ENCODE results near the gene GPR107.

GPR107 gene

DNA sequence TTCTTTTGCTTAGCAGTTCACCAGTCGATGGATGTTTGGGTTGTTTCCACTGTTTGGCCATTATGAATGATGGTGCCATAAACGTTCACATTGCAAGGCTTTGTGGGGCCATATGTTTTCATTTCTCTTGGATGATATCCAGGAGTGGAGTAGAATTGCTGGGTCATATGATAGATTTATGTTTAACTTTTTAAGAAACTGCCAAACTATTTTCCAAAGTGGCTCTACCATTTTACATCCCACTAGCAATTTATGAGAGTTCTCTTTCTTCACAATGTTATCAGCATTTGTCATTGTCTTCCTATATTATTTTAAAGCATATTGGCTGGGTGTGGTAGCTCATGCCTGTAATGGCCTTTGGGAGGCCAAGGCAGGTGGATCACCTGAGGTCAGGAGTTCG, 5.2 kb downstream of the GPR107 start:
- DNase-seq: no peak

DNA sequence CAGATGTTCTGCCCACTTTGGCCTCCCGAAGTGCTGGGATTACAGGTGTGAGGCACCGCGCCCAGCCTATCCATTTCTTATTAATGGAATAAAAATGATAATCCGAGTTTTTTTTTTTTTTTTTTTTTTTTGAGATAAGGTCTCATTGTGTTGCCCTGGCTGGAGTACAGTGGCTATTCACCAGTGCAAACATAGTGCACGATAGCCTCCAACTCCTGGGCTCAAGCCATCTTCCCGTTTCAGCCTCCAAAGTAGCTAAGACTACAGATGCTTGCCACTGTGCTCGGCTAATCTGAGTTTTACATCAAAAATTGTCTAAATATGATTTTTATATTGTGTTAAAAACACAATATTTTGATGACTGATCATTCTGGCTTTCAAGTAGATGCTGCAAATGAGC, 6.6 kb downstream of the GPR107 start:
- DNase-seq: no peak

DNA sequence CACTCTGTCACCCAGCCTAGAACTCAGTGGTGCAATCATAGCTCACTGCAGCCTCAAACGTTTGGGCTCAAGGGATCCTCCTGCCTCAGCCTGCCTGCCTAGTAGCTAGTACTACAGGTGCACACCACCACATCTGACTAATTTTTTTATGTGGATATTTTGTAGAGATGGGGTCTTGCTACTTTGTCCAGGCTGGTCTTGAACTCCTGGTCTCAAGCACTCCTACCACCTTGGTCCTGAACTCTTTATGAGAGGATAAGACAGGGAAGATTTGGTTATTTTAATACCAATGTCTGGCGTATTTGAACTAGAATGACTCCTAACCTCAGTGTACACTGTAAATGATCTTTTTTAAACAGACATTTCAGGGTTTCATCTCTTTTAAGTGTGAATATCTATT, 9.0 kb downstream of the GPR107 start:
- DNase-seq: no peak

DNA sequence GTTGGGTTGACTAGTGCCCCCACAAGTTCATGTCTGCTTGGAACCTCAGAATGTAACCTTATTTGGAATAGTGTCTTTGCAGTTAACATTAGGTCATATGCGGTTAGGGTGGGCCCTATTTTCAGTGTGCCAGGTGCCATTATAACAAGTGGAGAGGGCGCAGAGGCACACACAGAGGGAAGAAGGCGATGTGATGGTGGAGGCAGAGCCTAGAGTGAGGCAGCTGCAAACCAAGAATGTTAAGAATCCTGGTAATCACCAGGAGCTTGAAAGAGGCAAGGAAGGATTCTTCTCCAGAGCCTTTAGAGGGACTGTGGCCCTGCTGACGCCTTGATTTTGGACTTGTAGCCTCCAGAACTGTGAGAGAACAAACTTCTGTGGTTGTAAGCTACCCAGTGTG, 10.9 kb downstream of the GPR107 start:
- DNase-seq: no peak

DNA sequence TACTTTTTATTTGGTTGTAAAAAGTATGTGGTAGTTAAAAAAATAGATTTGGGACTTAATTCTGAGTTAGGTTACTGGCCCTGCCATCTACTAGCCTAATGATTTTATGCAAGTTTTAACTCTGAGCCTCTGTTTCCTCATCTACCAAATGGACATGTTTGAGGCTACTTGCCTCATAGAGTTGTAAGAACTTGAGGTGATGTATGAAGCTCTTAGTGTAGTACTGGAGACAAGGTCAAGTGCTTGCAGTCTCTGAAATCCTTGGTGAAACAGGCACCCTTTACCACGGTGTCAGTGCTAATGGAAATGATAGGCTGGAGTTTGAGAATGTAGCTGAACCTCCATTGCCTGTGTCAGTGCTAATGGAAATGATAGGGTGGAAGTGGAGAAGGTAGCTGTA, 15.3 kb downstream of the GPR107 start:
- DNase-seq: no peak

DNA sequence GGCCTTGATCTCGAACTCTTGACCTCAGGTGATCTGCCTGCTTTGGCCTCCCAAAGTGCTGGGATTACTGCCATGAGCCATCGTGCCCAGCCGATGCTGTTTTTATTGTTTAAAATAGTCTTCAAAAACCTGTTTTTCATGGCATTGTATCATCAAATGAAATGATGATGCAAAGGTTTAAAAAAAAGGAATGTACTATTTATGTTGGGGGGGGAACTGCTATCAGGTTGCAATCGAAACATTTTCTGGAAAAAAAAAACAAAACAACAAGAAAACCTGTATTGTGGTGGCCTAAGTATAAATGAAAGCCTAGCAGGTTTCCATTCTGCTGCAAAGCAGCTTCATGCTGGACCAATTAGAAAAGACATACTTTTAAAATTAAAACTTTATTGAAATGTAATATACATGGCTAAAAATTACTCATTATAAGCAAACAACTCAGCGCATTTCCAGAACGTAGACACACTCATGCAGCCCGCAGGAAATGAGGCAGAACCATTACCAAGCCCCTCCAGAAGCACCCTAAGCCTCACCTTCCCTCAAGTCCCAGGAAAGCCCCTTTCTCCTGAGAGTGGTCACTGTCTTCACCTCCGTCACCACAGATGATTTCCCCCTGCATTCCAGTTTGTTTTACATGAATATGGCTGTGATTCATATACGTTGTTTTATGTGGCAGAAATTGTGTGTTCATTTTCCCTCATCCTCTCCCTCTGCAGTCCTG, 19.0 kb downstream of the GPR107 start:
- DNase-seq: no peak

DNA sequence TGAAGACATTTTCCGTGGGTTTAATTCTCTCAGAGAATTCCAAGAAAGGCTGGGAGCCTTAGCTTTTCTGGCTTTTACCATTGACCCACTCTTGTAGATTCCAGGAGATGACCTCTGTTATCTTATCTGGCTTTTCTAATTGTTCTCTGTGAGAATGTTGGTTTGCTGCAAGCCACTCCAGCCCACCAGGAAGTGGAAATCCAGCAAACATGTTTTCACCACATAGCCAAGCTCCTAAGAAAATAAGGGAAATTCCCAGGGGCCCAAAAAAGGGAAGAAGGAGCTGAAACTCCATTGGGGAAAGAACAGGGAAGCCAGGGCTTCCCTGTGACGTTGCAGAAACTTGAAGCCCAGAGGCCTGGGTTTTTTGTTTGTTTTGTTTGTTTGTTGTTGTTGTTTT, 19.7 kb downstream of the GPR107 start:
- DNase-seq: no peak

DNA sequence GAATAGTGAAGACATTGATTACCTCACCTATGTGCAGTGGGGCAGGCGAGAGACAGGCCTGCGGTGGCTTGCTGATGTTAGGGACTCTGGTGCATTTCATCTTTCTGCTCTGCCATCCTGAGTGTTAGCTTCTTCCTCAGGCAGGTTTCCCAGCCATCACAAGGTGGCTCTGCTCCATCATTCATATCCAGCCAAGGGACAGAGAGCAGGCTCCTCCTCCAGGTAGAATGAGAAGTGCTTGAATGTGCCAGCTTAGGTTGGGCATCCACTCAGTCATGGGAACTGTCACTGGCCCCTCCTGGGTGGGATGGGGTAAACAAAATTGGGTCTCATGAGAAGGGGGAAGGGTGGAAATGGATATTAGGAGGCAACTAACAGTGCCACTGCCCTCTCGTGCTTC, 24.8 kb downstream of the GPR107 start:
- DNase-seq: no peak

DNA sequence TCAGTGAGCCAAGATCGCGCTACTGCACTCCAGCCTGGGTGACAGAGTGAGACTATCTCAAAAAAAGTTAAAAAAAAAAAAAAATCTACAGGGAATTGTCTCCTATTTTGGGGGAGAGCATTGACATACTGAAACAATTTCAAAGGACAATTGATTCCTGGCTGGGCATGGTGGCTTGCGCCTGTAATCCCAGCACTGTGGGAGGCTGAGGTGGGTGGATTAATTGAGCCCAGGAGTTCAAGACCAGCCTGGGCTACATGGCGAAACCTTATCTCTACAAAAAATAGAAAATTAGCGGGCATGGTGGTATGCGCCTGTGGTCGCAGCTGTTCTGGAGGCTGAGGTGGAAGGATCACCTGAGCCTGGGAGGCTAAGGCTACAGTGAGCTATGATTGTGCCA, 30.6 kb downstream of the GPR107 start:
- DNase-seq: no peak

DNA sequence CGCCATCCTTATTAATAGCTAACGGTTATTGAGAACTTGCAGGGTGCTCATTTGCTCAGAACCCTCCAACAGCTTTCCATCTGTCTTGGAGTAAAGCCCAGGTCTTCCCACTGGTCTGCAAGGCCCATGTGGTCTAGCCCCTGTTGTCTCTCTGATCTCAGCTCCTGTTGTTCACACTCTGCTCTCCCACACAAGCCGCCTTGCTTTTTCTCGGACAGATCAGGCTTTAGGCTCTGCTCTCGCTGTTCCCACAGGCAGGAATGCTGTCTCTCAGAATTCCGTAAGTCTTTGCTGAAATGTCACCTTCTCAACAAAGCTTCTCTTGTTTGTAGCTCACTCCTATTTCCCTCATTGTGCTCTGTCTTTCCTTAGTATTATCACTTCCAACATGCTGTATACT, 34.3 kb downstream of the GPR107 start:
- DNase-seq: no peak

DNA sequence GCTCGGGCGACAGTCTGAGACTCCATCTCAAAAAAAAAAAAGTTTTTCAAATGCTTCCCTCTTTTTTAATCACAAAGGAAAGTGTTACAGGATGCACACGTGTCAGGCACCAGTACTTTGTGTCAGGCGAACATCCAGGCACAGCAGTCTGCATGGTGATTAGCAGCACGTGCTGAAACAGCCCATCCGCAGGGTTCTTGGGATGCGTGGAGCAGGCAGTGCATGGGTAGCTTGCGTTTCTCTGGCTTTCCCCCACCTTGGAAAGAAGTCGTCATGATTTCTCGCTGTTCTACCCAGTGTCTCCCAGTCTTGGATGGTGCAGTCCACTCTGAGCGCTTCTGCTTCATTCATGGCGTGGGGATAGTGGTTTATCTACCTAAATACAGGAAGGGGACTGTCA, 35.4 kb downstream of the GPR107 start:
- no peak for DNase-seq

DNA sequence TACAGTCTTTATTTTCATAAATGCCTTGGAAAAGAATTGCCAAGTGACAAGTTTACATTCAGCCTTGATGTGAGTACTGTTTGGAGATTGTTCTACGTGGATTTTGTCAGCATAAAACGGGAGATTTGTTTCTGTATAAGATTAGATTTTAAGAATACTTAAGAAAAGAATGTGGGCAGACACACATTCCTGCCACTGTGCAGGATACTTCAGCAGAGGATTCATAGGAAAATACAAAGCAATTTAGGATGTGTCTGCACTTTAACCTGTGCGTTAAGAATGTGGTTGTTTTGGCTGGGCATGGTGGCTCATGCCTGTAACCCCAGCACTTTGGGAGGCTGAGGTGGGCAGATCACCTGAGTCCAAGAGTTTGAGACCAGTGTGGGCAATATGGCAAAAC, 37.2 kb downstream of the GPR107 start:
- DNase-seq: no peak

DNA sequence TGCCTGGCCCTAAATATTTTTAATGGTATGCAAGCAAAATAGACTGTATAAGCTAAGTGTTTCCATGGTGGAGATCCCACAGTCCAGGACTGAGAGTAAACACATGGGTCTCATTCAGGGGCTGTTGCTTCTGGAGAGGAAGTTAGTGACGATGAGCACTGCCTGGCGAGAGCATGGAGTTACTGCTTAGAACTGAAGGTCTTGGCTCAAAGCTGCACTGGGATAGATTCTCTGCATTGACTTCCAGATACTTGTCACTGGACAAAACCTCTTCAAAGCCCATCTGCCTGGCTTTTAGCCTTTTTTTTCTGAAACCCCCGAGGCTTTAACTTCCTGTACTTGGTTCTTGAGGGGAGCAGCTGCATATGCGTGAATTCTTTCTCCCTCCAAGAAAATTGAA, 39.2 kb downstream of the GPR107 start:
- DNase-seq: no peak

DNA sequence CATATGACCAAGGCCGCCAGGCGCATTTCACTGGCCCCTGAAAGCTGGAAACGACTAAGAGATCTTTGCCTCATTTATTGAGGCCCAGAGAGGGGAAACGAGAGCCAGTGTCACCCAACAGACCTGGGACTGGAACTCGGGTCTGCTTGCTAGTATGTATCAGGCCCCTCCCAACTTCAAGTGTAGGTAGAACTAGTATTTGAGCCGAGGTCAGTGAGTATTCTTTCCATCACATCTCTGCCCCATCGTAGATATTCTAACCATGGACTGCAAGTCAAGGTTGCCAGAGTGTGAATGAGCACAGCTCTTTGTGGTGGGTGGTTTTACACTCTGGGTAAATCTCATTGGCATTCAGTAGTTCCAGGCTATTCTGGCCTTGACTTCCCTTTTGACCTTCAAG, 42.2 kb downstream of the GPR107 start:
- DNase-seq: no peak

DNA sequence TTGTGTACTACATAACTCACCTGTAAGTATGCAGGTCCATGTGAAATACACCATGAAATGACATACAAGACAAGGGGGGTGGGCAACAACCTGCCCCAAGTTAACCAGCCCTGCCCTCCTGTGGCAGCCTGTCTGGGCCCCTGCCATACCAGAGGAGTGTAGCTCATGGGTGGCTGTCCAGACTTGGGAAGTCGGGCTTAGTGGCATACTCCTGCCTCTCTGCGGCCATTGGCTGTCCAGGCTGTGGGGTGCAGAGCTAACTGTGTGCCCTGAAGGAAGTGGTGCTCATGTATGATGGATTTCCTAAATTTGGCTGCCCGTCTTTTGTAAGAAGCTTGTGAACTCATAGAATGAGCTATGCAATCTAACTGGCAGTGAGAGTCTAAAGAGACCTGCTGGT, 47.0 kb downstream of the GPR107 start:
- DNase-seq: no peak

DNA sequence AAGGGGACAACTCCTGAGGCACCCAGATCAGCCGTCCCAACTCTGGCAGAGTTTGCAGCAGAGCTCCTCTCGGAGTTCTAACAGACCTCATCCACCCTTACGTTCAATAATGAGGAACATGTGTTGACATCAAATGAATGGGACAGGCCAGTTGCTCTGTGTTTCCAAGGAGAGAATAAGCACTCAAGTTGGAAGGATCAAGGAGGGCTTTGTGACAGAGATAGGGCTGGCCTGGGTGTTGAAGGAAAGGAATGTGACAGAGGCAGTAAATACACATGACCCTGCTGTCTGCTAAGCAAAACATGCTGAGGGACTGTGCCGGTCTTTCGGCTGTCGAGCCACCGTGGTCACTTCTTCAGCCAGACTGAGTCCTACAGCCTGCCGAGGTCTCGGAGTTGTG, 48.2 kb downstream of the GPR107 start:
- no peak for DNase-seq

DNA sequence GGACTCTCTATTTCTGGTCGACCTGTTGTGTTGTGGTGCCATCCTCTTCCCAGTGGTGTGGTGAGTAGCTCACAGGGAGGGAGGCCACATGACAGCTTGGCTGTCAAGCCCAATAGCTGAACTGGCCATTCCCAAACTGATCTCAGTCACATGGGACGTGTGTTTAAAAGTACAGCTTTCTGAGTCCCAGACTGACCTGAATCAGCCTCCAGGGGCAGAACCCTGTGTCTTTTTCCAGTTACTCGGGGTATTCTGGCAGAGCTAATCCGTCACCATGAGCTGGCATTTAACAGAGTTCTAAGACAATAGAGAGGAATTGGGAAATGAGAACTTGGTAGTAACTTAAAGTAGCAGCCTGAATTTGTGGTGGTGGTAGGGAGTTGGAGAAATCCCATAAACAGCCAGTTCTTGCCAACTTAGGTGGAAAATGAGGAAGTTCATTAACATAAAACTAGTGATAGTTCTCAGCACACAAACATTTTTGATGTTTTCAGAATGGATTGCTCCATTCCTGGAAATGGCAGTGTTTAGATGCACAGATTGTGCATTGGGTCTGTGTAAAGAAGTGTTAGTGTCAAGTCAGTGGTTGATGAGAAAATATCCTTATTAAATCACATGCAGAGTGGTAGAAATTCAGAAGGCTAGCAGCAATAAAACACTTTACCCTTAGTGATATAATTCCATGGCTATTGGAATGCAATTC, 50.9 kb downstream of the GPR107 start:
- no peak for DNase-seq

DNA sequence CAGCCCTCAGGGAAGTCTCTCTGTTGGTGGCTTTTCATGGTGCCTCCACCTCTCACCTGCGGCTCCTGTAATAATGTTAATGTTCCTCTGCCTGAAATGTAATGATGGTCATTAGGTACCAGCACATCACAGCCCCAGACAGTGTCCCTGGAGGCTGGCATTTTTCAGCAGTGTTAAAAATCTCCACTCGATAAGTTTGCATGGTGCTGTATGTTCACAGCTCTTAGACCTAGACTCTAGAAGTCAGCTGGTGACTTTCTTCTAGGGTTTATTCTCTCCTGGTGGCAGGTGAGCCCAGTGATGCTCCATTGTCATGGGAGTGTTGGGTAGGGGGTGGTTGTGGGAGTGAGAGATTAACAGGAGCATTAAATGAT, 53.1 kb downstream of the GPR107 start:
- no peak for DNase-seq

DNA sequence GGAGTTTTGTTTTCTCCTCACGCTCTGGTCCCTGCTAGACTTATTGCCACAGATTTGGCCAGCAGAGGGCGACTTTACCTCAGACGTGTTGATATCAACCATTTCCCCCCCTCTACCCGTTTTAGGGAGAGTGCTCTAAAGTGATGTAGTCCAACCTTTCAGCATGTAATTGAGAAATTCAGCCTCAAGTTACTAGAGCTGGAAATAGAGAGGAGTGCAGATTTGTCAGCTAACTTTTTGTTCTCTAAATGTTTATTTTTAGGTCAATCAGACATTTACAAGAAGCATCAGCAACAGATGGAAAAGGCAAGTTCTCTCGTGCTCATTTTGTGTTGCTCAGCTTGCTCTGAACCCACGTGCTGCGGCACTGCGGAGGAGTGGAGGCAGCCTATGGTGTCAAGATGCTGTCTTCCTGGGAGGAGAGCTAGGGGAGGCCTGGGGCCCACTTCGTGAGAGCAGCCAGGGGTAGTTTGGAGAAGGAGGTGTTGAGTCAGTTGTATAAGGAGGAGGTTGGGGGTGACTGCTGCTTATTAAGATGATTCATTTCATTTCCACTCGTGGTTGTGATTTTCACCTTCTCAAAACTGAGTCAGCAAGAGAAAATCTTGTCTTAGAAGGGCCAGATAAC, 53.6 kb downstream of the GPR107 start:
- peak; percentile 90 for DNase-seq

DNA sequence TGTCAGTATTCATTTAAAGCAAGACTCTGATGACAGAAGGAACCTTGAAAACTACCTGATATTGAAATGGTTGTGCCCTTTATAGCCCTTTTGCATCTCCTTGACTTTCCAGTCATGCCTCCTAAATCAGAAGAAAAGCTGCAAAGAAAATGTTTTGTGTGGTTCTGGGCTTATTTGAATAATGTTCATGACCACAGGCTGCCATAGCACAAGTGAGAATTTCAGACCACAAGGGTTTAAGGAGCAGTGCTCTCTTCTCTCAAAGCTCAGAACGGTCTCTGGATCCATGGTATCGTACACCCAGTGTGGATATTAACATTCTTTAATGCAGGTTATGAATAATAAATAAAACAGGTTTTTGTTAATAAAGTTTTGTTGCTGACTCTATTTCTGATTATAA, 54.2 kb downstream of the GPR107 start:
- DNase-seq: no peak

DNA sequence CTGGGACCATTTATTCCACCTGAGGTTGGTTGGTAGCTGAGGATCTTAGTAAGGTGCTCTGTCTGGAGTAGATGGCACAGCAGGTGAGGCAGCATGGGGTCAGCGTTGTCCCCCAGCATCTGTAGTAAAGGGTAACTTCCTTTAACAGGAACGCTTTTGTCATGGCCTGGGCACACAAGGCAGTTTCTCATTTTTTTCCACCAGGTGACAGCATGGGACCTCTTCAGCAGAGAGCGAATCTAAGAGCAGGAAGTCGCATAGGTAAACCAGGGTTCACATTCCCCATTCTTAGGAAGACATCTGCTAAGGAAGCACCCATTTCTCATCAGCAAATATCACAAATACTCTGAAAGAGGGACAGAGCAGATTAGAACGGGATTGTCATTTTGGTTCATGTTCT, 56.5 kb downstream of the GPR107 start:
- no peak for DNase-seq

DNA sequence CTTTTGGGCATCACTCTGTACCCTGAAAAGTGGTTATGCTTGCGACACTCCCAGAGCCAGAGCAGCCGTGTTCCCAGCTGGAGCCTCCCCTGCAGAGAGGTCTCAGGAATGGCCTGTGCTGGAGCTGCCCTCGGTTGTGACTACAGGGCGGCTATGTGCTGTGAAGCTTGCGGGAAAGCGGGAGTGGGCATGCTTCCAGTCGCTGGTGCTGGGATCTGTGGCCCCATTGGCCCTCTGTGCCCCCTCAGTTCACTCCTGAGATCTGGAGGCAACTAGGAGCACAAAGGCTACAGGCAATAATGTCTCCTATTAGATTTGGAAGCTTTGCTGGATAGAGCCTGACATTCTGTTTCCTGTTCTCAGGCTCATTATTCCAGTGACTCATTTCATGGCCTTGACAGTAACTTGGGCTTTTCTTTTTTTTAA, 56.9 kb downstream of the GPR107 start:
- DNase-seq: no peak

DNA sequence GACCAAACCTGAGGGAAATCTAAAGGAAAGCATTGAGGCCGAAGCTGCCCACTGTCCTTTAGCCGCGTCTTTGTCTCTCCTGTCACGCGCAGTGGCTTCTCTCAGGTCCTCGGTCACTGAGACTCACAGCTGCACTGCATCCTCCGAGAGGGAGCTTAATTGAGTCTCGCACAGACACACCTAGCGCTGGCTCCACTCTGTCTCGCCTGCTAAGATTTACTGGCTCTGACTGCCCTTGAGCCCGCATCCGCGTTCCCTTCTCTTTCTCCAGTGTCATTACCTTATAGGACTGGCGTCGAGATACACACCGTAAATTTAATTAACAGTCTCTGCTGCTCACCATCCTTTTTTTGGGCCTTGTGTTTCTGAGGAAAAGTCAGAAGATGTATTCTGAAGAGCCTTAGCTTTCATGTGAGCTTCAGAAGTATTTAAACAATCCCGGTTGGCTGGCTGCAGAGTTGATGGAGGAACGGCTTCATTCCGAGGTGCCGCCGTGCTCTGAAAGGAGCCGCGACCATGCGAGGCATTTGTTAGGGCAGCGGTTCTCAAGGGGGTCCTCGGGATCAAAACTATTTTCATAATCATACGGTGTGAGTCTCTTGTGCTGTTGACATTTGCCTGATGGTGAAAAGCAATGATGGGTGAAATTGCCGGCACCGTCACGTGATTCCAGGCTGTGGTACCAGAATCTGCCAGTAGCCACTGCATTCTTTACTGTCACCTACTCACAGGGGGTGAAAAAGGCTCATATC, 58.3 kb downstream of the GPR107 start:
- DNase-seq: no peak
